22Rv1 (cell line): ENCODE results near the gene RNGTT.

Source experiments
- ZFX ChIP-seq: fragments of 450-650 bp; IDR thresholded peaks from 2 replicates; pipeline ENCODE4 v1.6.1; 2017; ENCODE audit warnings: antibody characterized with exemption, borderline replicate concordance
- TF ChIP-seq, protein P1 (sequence below): fragments of 450-650 bp; IDR thresholded peaks from 2 replicates; pipeline ENCODE4 v1.5.1; 2017; ENCODE audit warnings: mild to moderate bottlenecking

DNA sequence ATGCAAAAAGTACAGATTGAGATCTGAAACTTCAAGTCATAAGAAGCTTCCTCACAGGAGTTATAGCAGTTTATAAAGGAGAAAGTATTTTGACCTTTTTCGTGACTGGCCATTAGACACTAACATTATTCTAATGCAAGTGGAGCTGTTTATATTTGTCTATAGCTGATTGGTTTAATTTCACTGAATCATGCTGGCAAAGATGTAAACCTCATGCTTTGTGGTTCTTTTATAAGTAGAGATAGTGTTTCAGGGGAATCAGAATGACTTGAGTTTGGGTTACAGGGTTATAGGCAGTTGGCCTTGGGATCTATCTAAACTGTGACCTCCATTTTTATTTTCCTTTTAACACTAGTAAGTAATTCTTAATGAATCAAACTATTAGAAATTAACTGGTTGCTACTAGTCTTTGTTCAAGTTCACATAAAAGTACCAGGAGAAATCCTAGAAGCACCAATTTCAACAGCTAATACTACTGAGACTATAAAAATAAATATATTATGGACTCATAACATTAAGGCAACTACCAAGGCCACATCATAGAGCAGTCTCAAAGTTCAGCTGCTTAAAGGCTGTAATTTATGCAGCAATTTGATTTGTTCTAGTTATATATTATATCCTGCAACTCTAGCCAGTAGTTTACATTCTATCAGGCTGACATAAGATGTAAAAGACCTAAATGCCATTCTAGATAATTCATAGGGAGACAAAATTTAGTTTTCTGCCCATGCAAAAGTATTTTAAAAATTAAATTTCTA lies 94.0 kb downstream of the RNGTT start:
- TF ChIP-seq, protein P1, sequence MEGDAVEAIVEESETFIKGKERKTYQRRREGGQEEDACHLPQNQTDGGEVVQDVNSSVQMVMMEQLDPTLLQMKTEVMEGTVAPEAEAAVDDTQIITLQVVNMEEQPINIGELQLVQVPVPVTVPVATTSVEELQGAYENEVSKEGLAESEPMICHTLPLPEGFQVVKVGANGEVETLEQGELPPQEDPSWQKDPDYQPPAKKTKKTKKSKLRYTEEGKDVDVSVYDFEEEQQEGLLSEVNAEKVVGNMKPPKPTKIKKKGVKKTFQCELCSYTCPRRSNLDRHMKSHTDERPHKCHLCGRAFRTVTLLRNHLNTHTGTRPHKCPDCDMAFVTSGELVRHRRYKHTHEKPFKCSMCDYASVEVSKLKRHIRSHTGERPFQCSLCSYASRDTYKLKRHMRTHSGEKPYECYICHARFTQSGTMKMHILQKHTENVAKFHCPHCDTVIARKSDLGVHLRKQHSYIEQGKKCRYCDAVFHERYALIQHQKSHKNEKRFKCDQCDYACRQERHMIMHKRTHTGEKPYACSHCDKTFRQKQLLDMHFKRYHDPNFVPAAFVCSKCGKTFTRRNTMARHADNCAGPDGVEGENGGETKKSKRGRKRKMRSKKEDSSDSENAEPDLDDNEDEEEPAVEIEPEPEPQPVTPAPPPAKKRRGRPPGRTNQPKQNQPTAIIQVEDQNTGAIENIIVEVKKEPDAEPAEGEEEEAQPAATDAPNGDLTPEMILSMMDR = no peak
- no peak for TF ChIP-seq ZFX
